T-cell (primary cell): ENCODE measurements around the gene CDH4. TPM values are rescaled to one million over a fixed set of nuclear protein-coding genes. Genes with fewer than 3 reads are reported as not detected.
"Not testable (repeated sequence)": the region's sequence is repeated elsewhere in the genome, so short reads cannot be mapped to it uniquely, and the experiment has no call there.

Source experiments
- ATAC-seq, 4 experiments: fragments of 200-7000 bp in 3 of 4; fragments of 150-1000 bp in 1 of 4; cut with Tn5 transposase; replicated peaks in 1 of 4; 1 replicate in 3 of 4; 2 replicates in 1 of 4; pipeline ENCODE4 v1.10.0; 2021; ENCODE audit warnings: moderate library complexity in 3 of 4, mild to moderate bottlenecking in 2 of 4, moderate number of reproducible peaks in 1 of 4
- CTCF ChIA-PET, 2 donors: fragments of 300-600 bp; sonication (Branson Sonifier 250); formaldehyde crosslinking; loops; one replicate each; lab custom pipeline; 2022; ENCODE audit warnings: antibody characterized with exemption in 2 of 2; lab: Charles Lee
- POLR2A ChIA-PET, 2 donors: fragments of 300-600 bp; sonication (Branson Sonifier 250); formaldehyde crosslinking; loops; one replicate each; lab custom pipeline; 2022; ENCODE audit warnings: antibody characterized with exemption in 2 of 2; lab: Charles Lee
- DNase-seq, 35 experiments: peaks; one replicate each; pipeline versions ENCODE4 v3.0.0 to v3.0.0-alpha.2; 2013 to 2023
- H3K27ac ChIP-seq: one replicate; pipeline ENCODE4 v1.5.1; 2013; ENCODE audit warnings: low read length
- H3K27me3 ChIP-seq, 2 experiments: replicated peaks in 1 of 2; 1 replicate in 1 of 2; 2 replicates in 1 of 2; pipeline versions ENCODE4 v1.6.1 to v1.7.0; 2013; ENCODE audit warnings: low read length in 1 of 2, mixed read lengths in 1 of 2; ENCODE audit not compliant: control insufficient read depth in 2 of 2, insufficient read depth in 2 of 2; ENCODE audit errors: extremely low read depth in 1 of 2
- H3K36me3 ChIP-seq, 2 donors: 1 replicate in 1 of 2; 2 replicates in 1 of 2; pipeline versions ENCODE4 v1.6.1 to v1.7.0; 2013; ENCODE audit warnings: low read length in 1 of 2; ENCODE audit not compliant: control insufficient read depth in 2 of 2, insufficient read depth in 1 of 2; ENCODE audit errors: extremely low read depth in 1 of 2
- H3K4me1 ChIP-seq, 2 experiments: 1 replicate in 1 of 2; 2 replicates in 1 of 2; pipeline versions ENCODE4 v1.6.1 to v1.7.0; 2013; ENCODE audit warnings: low read length in 2 of 2, mixed read lengths in 1 of 2; ENCODE audit not compliant: insufficient read depth in 2 of 2, control insufficient read depth in 1 of 2; ENCODE audit errors: extremely low read depth in 1 of 2
- H3K4me3 ChIP-seq, 2 donors: 1 replicate in 1 of 2; 2 replicates in 1 of 2; pipeline versions ENCODE4 v1.5.1 to v1.7.0; 2013; ENCODE audit warnings: mild to moderate bottlenecking in 2 of 2, low read length in 1 of 2, moderate library complexity in 1 of 2; ENCODE audit not compliant: control insufficient read depth in 1 of 2; ENCODE audit errors: extremely low read depth in 1 of 2
- H3K9me3 ChIP-seq: 2 replicates; pipeline ENCODE4 v1.7.0; 2013
- H3K27ac Mint-ChIP-seq, 2 donors: one replicate each; pipeline ENCODE4 v1.8.0; 2020 to 2021; ENCODE audit warnings: mild to moderate bottlenecking in 2 of 2, mixed read lengths in 2 of 2
- H3K27me3 Mint-ChIP-seq, 2 donors: one replicate each; pipeline ENCODE4 v1.8.0; 2021 to 2022; ENCODE audit warnings: mixed read lengths in 2 of 2
- H3K36me3 Mint-ChIP-seq: one replicate; pipeline ENCODE4 v1.8.0; 2021; ENCODE audit warnings: mixed read lengths
- H3K4me1 Mint-ChIP-seq, 3 donors: one replicate each; pipeline ENCODE4 v1.8.0; 2020 to 2022; ENCODE audit warnings: mixed read lengths in 3 of 3, mild to moderate bottlenecking in 1 of 3
- H3K4me3 Mint-ChIP-seq, 3 donors: one replicate each; pipeline ENCODE4 v1.8.0; 2020 to 2022; ENCODE audit warnings: mild to moderate bottlenecking in 3 of 3, mixed read lengths in 3 of 3, moderate library complexity in 3 of 3
- H3K9me3 Mint-ChIP-seq, 3 donors: one replicate each; pipeline ENCODE4 v1.8.0; 2020 to 2022; ENCODE audit warnings: mixed read lengths in 3 of 3
- WGBS: methylation state at CpG from one replicate; pipeline ENCODE4 v1.1.5; 2013; ENCODE audit warnings: missing lambda C conversion rate; ENCODE audit not compliant: insufficient coverage; 5-methylcytosine and 5-hydroxymethylcytosine counted together
- total RNA-seq, 35 experiments: library from RNA in 6 of 35; stranded (reverse) in 6 of 35; fragments of 120-200 nt in 1 of 35; gene quantifications; one replicate each; pipeline versions ENCODE4 v1.2.1 to v1.2.4 and lab custom pipeline; 2013 to 2026

Gene CDH4
- total RNA-seq, 5 donors from 2014 or later (not counting 1 experiment from before 2014, with no cell fraction given) = 0.06 to 0.64 (median 0.14) TPM

DNA sequence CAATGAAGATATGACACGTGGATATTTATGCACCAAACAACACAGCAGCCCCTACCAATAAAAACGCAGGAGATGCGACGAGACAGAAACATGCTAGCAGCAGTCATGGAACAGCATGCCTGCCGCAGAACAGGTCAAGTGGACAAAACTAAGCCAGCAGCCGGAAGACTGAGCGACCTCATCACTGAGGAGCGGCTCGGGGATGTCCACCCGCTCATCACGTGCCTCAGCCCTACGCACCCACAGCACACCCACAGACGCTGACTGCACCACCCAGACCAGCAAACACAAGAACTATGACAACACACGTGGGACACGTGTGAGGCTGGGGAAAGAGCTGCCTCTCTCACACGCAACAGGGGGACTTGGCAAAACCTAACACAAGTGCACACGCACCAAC lies 731.9 kb downstream of the CDH4 start:
- DNase-seq (no peak), ATAC-seq (no peak)
- ChIA-PET CTCF (no interaction called here), POLR2A (interaction anchor here in 1 of 2 donors (0.6 kb wide), 1 partner anchor 357 kb away, joined by 10 read pairs; no protein-coding TSS in a partner anchor)
- Mint-ChIP-seq H3K27ac (no peak overlapping the region), H3K4me1 (peaks cover 24 to 32% (median 26%) of the 10 kb centered on the region in 3 donors), H3K36me3 (peaks cover 51% of the 10 kb centered on the region), H3K9me3 (peaks cover 0 to 3% (median 0%) of the 10 kb centered on the region in 3 donors), H3K4me3 (no peak overlapping the region), H3K27me3 (no peaks in the 10 kb centered on the region)
- H3K4me3 ChIP-seq = no peak overlapping the region
- no peaks in the 10 kb centered on the region for H3K9me3 ChIP-seq
- H3K27ac ChIP-seq = no peak overlapping the region
- no peaks in the 10 kb centered on the region for H3K27me3 ChIP-seq
- H3K4me1 ChIP-seq = peaks cover 0 to 44% of the 10 kb centered on the region in 2 experiments
- WGBS = 96% methylated on average over 13 of the region's 17 CpGs
- H3K36me3 ChIP-seq = peaks cover 19 to 29% of the 10 kb centered on the region in 2 donors

- CTCF ChIA-PET, H3K4me3 Mint-ChIP-seq: not testable (repeated sequence)
Observed at GRCh38 chr20:61984431-61984830, 732.4 kb downstream of the CDH4 start.

DNA sequence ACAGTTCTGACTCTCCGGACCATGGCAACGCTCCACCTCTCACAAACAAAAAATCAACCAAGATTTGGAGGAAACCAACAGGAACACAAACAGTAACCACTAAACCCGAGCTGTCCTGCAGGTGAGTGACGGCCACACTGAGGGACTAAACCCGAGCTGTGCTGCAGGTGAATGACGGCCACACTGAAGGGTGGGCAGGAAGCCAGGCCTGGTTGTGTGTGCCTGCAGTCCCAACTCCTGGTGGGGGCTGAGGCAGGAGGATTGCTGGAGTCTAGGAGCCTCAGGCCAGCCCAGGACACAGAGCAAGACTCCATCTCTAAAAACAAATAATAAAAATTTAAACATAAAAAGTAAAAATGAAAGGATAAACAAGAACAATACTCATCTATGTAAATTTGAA lies 733.0 kb downstream of the CDH4 start:
- Mint-ChIP-seq H3K4me3 (no peak overlapping the region), H3K27ac (no peak overlapping the region), H3K36me3 (peaks cover 59% of the 10 kb centered on the region), H3K27me3 (no peaks in the 10 kb centered on the region), H3K4me1 (peaks cover 24 to 40% (median 26%) of the 10 kb centered on the region in 3 donors), H3K9me3 (peaks cover 0 to 3% (median 0%) of the 10 kb centered on the region in 3 donors)
- ATAC-seq = no peak
- Histone ChIP-seq H3K4me3 (no peak overlapping the region), H3K4me1 (peaks cover 0 to 53% of the 10 kb centered on the region in 2 experiments), H3K27ac (no peak overlapping the region), H3K36me3 (peaks cover 19 to 32% of the 10 kb centered on the region in 2 donors), H3K9me3 (no peaks in the 10 kb centered on the region), H3K27me3 (no peaks in the 10 kb centered on the region)
- DNase-seq = no peak
- ChIA-PET POLR2A (no interaction called here), CTCF (no interaction called here)
- 93% methylated on average over 3 of the region's 6 CpGs for WGBS

More at GRCh38 chr20:61984431-61984830, 732.4 kb downstream of the CDH4 start:
- H3K9me3 ChIP-seq, H3K27ac ChIP-seq, H3K27me3 Mint-ChIP-seq, H3K9me3 Mint-ChIP-seq, H3K27me3 ChIP-seq, H3K27ac Mint-ChIP-seq, H3K4me3 ChIP-seq, ATAC-seq, DNase-seq: not testable (repeated sequence)
- Histone ChIP-seq H3K4me1 (peaks cover 0 to 47% of the 10 kb centered on the region in 2 experiments), H3K36me3 (peaks cover 19 to 29% of the 10 kb centered on the region in 2 donors)
- Mint-ChIP-seq H3K4me1 (peaks cover 24 to 34% (median 26%) of the 10 kb centered on the region in 3 donors), H3K36me3 (peaks cover 53% of the 10 kb centered on the region)
- POLR2A ChIA-PET = interaction anchor here in 1 of 2 donors (0.6 kb wide), 1 partner anchor 357 kb away, joined by 10 read pairs; no protein-coding TSS in a partner anchor
- WGBS = 96% methylated on average over 14 of the region's 14 CpGs

DNA sequence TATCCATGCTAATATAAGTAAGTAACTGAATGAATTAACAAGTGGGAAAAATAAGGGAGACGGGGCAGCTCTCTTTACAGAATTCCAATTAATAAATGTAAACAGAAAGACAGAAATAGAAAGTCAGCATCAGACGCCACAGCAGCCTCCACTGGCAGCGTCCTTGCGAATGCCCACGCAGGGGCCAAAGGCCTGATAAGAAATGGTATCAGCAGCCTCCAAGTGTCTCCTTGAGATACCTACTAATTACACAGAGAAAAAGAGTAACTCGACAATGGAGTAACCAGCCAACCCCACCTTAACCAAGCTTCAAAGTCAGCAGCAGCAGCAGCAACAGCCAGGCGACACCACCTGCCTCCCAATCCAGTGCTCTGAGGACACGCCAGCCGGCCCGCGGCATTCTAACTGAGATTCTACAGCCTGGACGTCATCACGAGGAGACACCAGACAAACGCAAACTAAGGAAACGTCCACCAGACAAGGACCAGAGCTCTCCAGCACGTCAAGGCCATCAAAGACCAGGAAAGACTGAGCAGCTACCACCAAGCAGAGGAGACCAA lies 734.8 kb downstream of the CDH4 start:
- DNase-seq = no peak
- Mint-ChIP-seq H3K9me3 (peaks cover 6 to 10% (median 7%) of the 10 kb centered on the region in 3 donors), H3K4me1 (peaks cover 17 to 28% (median 18%) of the 10 kb centered on the region in 3 donors), H3K27me3 (no peaks in the 10 kb centered on the region), H3K4me3 (peak overlapping the region in 1 of 3 donors; percentile 7), H3K27ac (no peak overlapping the region), H3K36me3 (peaks cover 66% of the 10 kb centered on the region)
- Histone ChIP-seq H3K27me3 (no peaks in the 10 kb centered on the region), H3K36me3 (peaks cover 24 to 45% of the 10 kb centered on the region in 2 donors), H3K4me1 (peaks cover 0 to 49% of the 10 kb centered on the region in 2 experiments), H3K27ac (no peak overlapping the region), H3K4me3 (no peak overlapping the region), H3K9me3 (no peaks in the 10 kb centered on the region)
- 98% methylated on average over 11 of the region's 16 CpGs for WGBS
- ATAC-seq = no peak
- POLR2A ChIA-PET = no interaction called here
- CTCF ChIA-PET = no interaction called here

DNA sequence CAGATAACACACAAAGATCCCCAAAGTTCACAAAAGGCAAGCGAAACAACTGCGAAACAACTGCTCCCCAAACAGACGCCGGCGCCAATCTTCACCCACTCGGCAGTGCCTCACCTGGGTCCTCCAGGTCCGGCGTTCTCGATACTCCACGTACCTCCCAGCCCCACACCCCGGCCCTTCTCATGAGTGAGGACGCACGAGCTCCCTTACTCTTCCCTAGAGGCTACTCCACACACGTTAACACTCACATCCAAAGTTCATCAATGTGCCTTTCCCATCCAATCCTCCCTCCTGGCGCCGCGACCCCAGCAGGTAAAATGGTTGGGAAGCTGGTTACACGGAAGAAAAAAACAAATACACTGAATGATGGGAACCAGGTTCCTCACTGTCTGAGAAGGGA lies 736.6 kb downstream of the CDH4 start:
- no peaks in the 10 kb centered on the region for H3K27me3 ChIP-seq
- WGBS = 96% methylated on average over 14 of the region's 18 CpGs
- Mint-ChIP-seq H3K9me3 (peaks cover 13 to 19% (median 19%) of the 10 kb centered on the region in 3 donors), H3K36me3 (peaks cover 75% of the 10 kb centered on the region), H3K27me3 (no peaks in the 10 kb centered on the region), H3K4me1 (peaks cover 10 to 22% (median 12%) of the 10 kb centered on the region in 3 donors), H3K4me3 (no peak overlapping the region), H3K27ac (no peak overlapping the region)
- CTCF ChIA-PET = no interaction called here
- no peak overlapping the region for H3K27ac ChIP-seq
- H3K4me3 ChIP-seq = no peak overlapping the region
- ATAC-seq (no peak), DNase-seq (no peak)
- H3K36me3 ChIP-seq = peaks cover 24 to 53% of the 10 kb centered on the region in 2 donors
- H3K4me1 ChIP-seq = peaks cover 0 to 35% of the 10 kb centered on the region in 2 experiments
- H3K9me3 ChIP-seq = no peaks in the 10 kb centered on the region
- POLR2A ChIA-PET = no interaction called here

DNA sequence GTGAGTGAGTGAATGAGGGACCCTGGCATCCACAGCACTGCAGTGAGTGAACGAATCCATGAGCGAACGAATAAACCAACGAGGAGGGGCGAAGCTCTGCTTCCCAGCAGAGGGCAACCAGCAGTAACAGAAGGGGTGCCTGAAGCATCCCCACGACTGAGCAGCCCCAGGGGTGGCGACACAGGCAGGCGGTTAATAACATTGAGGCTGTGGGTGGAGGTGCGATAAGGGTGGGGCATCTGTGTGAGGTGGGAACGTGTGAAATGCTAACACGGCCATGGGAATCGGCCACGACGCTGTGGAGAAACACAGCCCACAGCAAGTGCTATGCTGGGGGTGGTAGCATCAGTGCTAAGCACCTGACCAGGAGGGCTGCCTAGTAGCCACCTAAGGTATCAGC lies 737.7 kb downstream of the CDH4 start:
- WGBS = 78% methylated on average over 14 of the region's 14 CpGs
- DNase-seq (peak in 16 of 35 experiments; percentile 9 to 52 (median 22)), ATAC-seq (no peak)
- H3K4me3 Mint-ChIP-seq = no peak overlapping the region
- no peaks in the 10 kb centered on the region for H3K9me3 ChIP-seq
- H3K27me3 Mint-ChIP-seq = no peaks in the 10 kb centered on the region
- CTCF ChIA-PET = no interaction called here
- H3K27me3 ChIP-seq = no peaks in the 10 kb centered on the region
- peaks cover 15 to 53% of the 10 kb centered on the region in 2 donors for H3K36me3 ChIP-seq
- H3K27ac Mint-ChIP-seq = no peak overlapping the region
- H3K27ac ChIP-seq = no peak overlapping the region
- peaks cover 0 to 15% (median 5%) of the 10 kb centered on the region in 3 donors for H3K4me1 Mint-ChIP-seq
- H3K4me3 ChIP-seq = no peak overlapping the region
- H3K36me3 Mint-ChIP-seq = peaks cover 76% of the 10 kb centered on the region
- H3K4me1 ChIP-seq = peaks cover 0 to 29% of the 10 kb centered on the region in 2 experiments
- POLR2A ChIA-PET = no interaction called here
- H3K9me3 Mint-ChIP-seq = peaks cover 13 to 19% (median 19%) of the 10 kb centered on the region in 3 donors
